Liver (tissue), 9 donors: ENCODE measurements around the gene RGS3. TPM values are rescaled to one million over a fixed set of nuclear protein-coding genes. Genes with fewer than 3 reads are reported as not detected.

Experiments used
- DNase-seq: peaks from one replicate; pipeline ENCODE4 v3.0.0-alpha.2; 2017; ENCODE audit warnings: low spot score
- H3K27ac ChIP-seq, 2 donors: one replicate each; pipeline ENCODE4 v1.7.0; 2013; ENCODE audit warnings: inconsistent platforms in 2 of 2, low read length in 2 of 2, control low read depth in 1 of 2, low read depth in 1 of 2, mild to moderate bottlenecking in 1 of 2
- H3K27me3 ChIP-seq, 4 donors: one replicate each; pipeline versions ENCODE4 v1.6.1 to v1.7.0; 2013; ENCODE audit warnings: low read length in 3 of 4, inconsistent platforms in 1 of 4, mild to moderate bottlenecking in 1 of 4, moderate library complexity in 1 of 4; ENCODE audit not compliant: control insufficient read depth in 4 of 4, insufficient read depth in 4 of 4
- H3K36me3 ChIP-seq, 4 donors: one replicate each; pipeline versions ENCODE4 v1.6.1 to v1.7.0; 2013; ENCODE audit warnings: low read length in 3 of 4, mild to moderate bottlenecking in 3 of 4, low read depth in 1 of 4, moderate library complexity in 1 of 4; ENCODE audit not compliant: control insufficient read depth in 4 of 4, insufficient read depth in 3 of 4
- H3K4me1 ChIP-seq, 4 donors: one replicate each; pipeline versions ENCODE4 v1.6.1 to v1.7.0; 2013; ENCODE audit warnings: low read length in 3 of 4, mild to moderate bottlenecking in 3 of 4, moderate library complexity in 1 of 4; ENCODE audit not compliant: control insufficient read depth in 4 of 4, insufficient read depth in 4 of 4
- H3K4me3 ChIP-seq, 3 donors: one replicate each; pipeline versions ENCODE4 v1.6.1 to v1.7.0; 2013; ENCODE audit warnings: low read length in 3 of 3, control low read depth in 1 of 3, low read depth in 1 of 3, mild to moderate bottlenecking in 1 of 3
- H3K9ac ChIP-seq, 2 donors: one replicate each; pipeline ENCODE4 v1.7.0; 2013; ENCODE audit warnings: low read length in 2 of 2, mild to moderate bottlenecking in 2 of 2, moderate library complexity in 2 of 2, control low read depth in 1 of 2, low read depth in 1 of 2
- H3K9me3 ChIP-seq, 4 donors: one replicate each; pipeline versions ENCODE4 v1.6.1 to v1.7.0; 2013; ENCODE audit warnings: low read length in 3 of 4; ENCODE audit not compliant: control insufficient read depth in 4 of 4
- ATF3 ChIP-seq: IDR thresholded peaks from 2 replicates; pipeline ENCODE4 v1.6.1; 2016; ENCODE audit warnings: antibody characterized with exemption
- CTCF ChIP-seq: fragments of 150-350 bp; IDR thresholded peaks from 2 replicates; pipeline ENCODE4 v1.5.1; 2017; ENCODE audit warnings: improper control_type of control experiment, low read depth, low read length; ENCODE audit not compliant: missing input control
- EGR1 ChIP-seq, 2 donors: IDR thresholded peaks; 2 replicates each; pipeline ENCODE4 v1.6.1; 2016 to 2018; ENCODE audit warnings: antibody characterized with exemption in 2 of 2, low read depth in 2 of 2
- FOXA1 ChIP-seq: IDR thresholded peaks from 2 replicates; pipeline ENCODE4 v1.6.1; 2016; ENCODE audit warnings: antibody characterized with exemption
- FOXA2 ChIP-seq: IDR thresholded peaks from 2 replicates; pipeline ENCODE4 v1.6.1; 2016; ENCODE audit warnings: antibody characterized with exemption
- GABPA ChIP-seq, 2 donors: IDR thresholded peaks in 1 of 2; conservative IDR thresholded peaks in 1 of 2; 2 replicates each; pipeline ENCODE4 v1.6.1; 2016; ENCODE audit warnings: antibody characterized with exemption in 2 of 2, mild to moderate bottlenecking in 1 of 2, moderate library complexity in 1 of 2
- HNF4A ChIP-seq, 2 donors: conservative IDR thresholded peaks; 2 replicates each; pipeline ENCODE4 v1.6.1; 2016; ENCODE audit warnings: antibody characterized with exemption in 2 of 2, mild to moderate bottlenecking in 2 of 2
- HNF4G ChIP-seq: IDR thresholded peaks from 2 replicates; pipeline ENCODE4 v1.6.1; 2016; ENCODE audit warnings: antibody characterized with exemption
- JUND ChIP-seq, 2 donors: IDR thresholded peaks; 2 replicates each; pipeline ENCODE4 v1.6.1; 2016; ENCODE audit warnings: antibody characterized with exemption in 2 of 2
- MAX ChIP-seq: IDR thresholded peaks from 2 replicates; pipeline ENCODE4 v1.6.1; 2016; ENCODE audit warnings: antibody characterized with exemption
- NR2F2 ChIP-seq: IDR thresholded peaks from 2 replicates; pipeline ENCODE4 v1.6.1; 2016; ENCODE audit warnings: antibody characterized with exemption
- RAD21 ChIP-seq, 2 donors: IDR thresholded peaks; 2 replicates each; pipeline ENCODE4 v1.6.1; 2016; ENCODE audit warnings: antibody characterized with exemption in 2 of 2, mild to moderate bottlenecking in 2 of 2
- RXRA ChIP-seq, 2 donors: IDR thresholded peaks; 2 replicates each; pipeline ENCODE4 v1.6.1; 2017 to 2018; ENCODE audit warnings: antibody characterized with exemption in 2 of 2, mild to moderate bottlenecking in 1 of 2
- SP1 ChIP-seq: IDR thresholded peaks from 2 replicates; pipeline ENCODE4 v1.6.1; 2018; ENCODE audit warnings: antibody characterized with exemption, mild to moderate bottlenecking
- TAF1 ChIP-seq: conservative IDR thresholded peaks from 2 replicates; pipeline ENCODE4 v1.6.1; 2016; ENCODE audit warnings: antibody characterized with exemption, mild to moderate bottlenecking
- YY1 ChIP-seq: IDR thresholded peaks from 2 replicates; pipeline ENCODE4 v1.6.1; 2016; ENCODE audit warnings: antibody characterized with exemption, mild to moderate bottlenecking
- WGBS: extraction: QIAGEN DNeasy Blood & Tissue Kit; methylation state at CpG from one replicate; pipeline ENCODE4 v1.1.7; 2013; 5-methylcytosine and 5-hydroxymethylcytosine counted together
- polyA plus RNA-seq, 2 donors: library from polyadenylated mRNA; stranded (reverse) in 1 of 2; unstranded in 1 of 2; fragments of 200-250 nt in 1 of 2; fragments of >200 nt in 1 of 2; fragmentation: Nextera tagmentation in 1 of 2; extraction: Ambion mirVana in 1 of 2; gene quantifications; one replicate each; pipeline versions ENCODE4 v1.2.1 to v1.2.3, GENCODE V29; 2013 to 2015
- total RNA-seq, 2 donors: library from RNA; depleted of rRNA; stranded (reverse); fragments of >200 nt; gene quantifications; one replicate each; pipeline ENCODE4 v1.2.3, GENCODE V29; 2014
- TF ChIP-seq, protein P1 (sequence below): IDR thresholded peaks from 2 replicates; pipeline ENCODE4 v1.6.1; 2016; ENCODE audit warnings: antibody characterized with exemption, mild to moderate bottlenecking
- TF ChIP-seq, protein P2 (sequence below): IDR thresholded peaks from 2 replicates; pipeline ENCODE4 v1.6.1; 2016; ENCODE audit warnings: antibody characterized with exemption
- donor health status: healthy.
- donor health status: healthy.
- donor health status: healthy.
- donor health status: healthy.
- donor health status: healthy.

Gene RGS3
- total and polyA plus RNA-seq, 4 donors, result 13.0 to 65.0 (median 28.3) TPM

DNA sequence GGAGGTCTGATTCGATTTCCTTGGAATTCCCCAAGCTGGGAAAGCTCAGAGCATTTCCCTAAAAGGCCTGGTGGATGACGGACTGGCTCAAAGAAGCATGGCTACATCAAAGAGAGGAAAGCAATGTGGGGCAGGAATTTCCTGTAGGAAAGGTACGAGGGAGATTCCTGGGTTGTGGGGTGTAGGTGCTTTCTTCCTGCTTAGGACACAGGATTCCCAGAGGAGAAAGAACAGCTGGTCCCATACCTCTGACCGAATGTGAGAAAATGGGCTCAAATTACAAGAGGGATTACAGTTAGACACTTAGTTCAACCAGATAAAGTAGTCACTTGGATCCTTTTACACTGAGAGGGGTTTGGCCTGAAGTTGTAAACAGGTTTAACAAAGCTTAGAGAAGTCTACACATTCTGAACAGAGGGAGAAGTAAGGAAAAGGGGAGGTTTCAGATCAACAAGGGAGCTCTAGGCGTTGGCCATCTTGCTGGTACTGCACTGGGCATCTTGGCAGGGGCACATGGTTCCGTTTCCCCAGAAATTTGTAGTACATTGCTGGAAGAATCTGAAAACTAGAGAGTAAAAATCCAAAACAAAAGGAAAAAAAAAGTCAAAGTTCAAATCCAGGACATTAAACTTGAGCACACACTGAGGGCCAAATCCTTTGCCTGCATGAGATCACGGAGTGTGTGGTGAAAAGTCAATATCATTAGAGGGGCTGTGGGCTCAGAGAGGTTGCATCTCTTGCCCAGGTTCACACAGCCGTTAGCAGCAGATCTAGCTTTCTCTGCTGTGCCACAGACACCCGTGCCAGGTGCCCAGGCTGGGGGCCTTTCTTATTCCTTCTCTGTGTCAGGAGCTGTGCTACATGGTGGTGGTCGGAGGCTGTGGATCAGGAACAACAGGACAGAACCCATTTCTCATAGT is 171.3 kb downstream of the RGS3 start:
- Histone ChIP-seq H3K9me3 (no peaks in the 10 kb centered on the region), H3K36me3 (no peaks in the 10 kb centered on the region), H3K9ac (no peak overlapping the region), H3K4me3 (no peak overlapping the region), H3K27ac (peak overlapping the region in 1 of 2 donors; percentile 38), H3K27me3 (no peaks in the 10 kb centered on the region), H3K4me1 (peaks cover 6 to 12% (median 8%) of the 10 kb centered on the region in 4 donors)
- 60% methylated on average over 10 of the region's 10 CpGs for WGBS
- TF ChIP-seq HNF4A (conservative IDR thresholded peaks at IDR 0.05), result peak; percentile 34 to 44
- TF ChIP-seq GABPA (IDR thresholded peaks at IDR 0.05 in 1 of 2, conservative IDR thresholded peaks at IDR 0.05 in 1 of 2), result no peak
- TF ChIP-seq HNF4G, result no peak
- TF ChIP-seq ATF3, result no peak
- TF ChIP-seq FOXA2, result peak; percentile 55
- TF ChIP-seq YY1, result no peak
- TF ChIP-seq MAX, result no peak
- peak in 1 of 2 donors; percentile 13 for TF ChIP-seq RAD21 (IDR thresholded peaks at IDR 0.05)
- TF ChIP-seq, protein P1, sequence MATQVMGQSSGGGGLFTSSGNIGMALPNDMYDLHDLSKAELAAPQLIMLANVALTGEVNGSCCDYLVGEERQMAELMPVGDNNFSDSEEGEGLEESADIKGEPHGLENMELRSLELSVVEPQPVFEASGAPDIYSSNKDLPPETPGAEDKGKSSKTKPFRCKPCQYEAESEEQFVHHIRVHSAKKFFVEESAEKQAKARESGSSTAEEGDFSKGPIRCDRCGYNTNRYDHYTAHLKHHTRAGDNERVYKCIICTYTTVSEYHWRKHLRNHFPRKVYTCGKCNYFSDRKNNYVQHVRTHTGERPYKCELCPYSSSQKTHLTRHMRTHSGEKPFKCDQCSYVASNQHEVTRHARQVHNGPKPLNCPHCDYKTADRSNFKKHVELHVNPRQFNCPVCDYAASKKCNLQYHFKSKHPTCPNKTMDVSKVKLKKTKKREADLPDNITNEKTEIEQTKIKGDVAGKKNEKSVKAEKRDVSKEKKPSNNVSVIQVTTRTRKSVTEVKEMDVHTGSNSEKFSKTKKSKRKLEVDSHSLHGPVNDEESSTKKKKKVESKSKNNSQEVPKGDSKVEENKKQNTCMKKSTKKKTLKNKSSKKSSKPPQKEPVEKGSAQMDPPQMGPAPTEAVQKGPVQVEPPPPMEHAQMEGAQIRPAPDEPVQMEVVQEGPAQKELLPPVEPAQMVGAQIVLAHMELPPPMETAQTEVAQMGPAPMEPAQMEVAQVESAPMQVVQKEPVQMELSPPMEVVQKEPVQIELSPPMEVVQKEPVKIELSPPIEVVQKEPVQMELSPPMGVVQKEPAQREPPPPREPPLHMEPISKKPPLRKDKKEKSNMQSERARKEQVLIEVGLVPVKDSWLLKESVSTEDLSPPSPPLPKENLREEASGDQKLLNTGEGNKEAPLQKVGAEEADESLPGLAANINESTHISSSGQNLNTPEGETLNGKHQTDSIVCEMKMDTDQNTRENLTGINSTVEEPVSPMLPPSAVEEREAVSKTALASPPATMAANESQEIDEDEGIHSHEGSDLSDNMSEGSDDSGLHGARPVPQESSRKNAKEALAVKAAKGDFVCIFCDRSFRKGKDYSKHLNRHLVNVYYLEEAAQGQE, result no peak
- no peak for TF ChIP-seq CTCF
- TF ChIP-seq, protein P2, sequence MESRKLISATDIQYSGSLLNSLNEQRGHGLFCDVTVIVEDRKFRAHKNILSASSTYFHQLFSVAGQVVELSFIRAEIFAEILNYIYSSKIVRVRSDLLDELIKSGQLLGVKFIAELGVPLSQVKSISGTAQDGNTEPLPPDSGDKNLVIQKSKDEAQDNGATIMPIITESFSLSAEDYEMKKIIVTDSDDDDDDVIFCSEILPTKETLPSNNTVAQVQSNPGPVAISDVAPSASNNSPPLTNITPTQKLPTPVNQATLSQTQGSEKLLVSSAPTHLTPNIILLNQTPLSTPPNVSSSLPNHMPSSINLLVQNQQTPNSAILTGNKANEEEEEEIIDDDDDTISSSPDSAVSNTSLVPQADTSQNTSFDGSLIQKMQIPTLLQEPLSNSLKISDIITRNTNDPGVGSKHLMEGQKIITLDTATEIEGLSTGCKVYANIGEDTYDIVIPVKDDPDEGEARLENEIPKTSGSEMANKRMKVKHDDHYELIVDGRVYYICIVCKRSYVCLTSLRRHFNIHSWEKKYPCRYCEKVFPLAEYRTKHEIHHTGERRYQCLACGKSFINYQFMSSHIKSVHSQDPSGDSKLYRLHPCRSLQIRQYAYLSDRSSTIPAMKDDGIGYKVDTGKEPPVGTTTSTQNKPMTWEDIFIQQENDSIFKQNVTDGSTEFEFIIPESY, result no peak
- peak; percentile 45 for TF ChIP-seq SP1
- TF ChIP-seq TAF1, result no peak
- TF ChIP-seq NR2F2, result no peak
- peak; percentile 89 to 92 for TF ChIP-seq RXRA (IDR thresholded peaks at IDR 0.05)
- TF ChIP-seq FOXA1, result no peak
- no peak for TF ChIP-seq JUND (IDR thresholded peaks at IDR 0.05)
- no peak for TF ChIP-seq EGR1 (IDR thresholded peaks at IDR 0.05; ENCODE audit: low read depth in 2 of 2)
- no peak for DNase-seq
